Naive thymus-derived CD4-positive, alpha-beta T cell (primary cell): ENCODE data around the gene OCIAD2. TPM values are rescaled to one million over a fixed set of nuclear protein-coding genes. Genes with fewer than 3 reads are reported as not detected.

ENCODE experiments used
- ATAC-seq: fragments of 150-1000 bp; cut with Tn5 transposase; 2 replicates; pipeline ENCODE4 v1.10.0; 2021; ENCODE audit warnings: mild to moderate bottlenecking, moderate library complexity
- CTCF ChIA-PET: fragments of 350-600 bp; sonication (Branson Sonifier 250); formaldehyde crosslinking; loops from one replicate; lab custom pipeline; 2021; ENCODE audit warnings: antibody characterized with exemption; lab: Charles Lee
- POLR2A ChIA-PET: fragments of 350-600 bp; sonication (Branson Sonifier 250); formaldehyde crosslinking; loops from one replicate; lab custom pipeline; 2021; ENCODE audit warnings: antibody characterized with exemption, inconsistent platforms; lab: Charles Lee
- DNase-seq, 9 donors: peaks; one replicate each; pipeline versions ENCODE4 v3.0.0 to v3.0.0-alpha.2; 2020 to 2022; ENCODE audit warnings: mixed read lengths in 1 of 9
- H3K27ac ChIP-seq: one replicate; pipeline ENCODE4 v1.7.0; 2013; ENCODE audit warnings: mild to moderate bottlenecking, low read depth, low read length, moderate library complexity
- H3K27me3 ChIP-seq, 2 donors: one replicate each; pipeline ENCODE4 v1.7.0; 2013; ENCODE audit warnings: low read length in 2 of 2, mild to moderate bottlenecking in 2 of 2, moderate library complexity in 2 of 2; ENCODE audit not compliant: control insufficient read depth in 2 of 2, insufficient read depth in 2 of 2
- H3K36me3 ChIP-seq, 3 experiments: 1 replicate in 2 of 3; 2 replicates in 1 of 3; pipeline ENCODE4 v1.7.0; 2013; ENCODE audit warnings: low read length in 3 of 3, mild to moderate bottlenecking in 3 of 3, moderate library complexity in 1 of 3; ENCODE audit not compliant: insufficient read depth in 3 of 3, control insufficient read depth in 2 of 3
- H3K4me1 ChIP-seq, 2 donors: one replicate each; pipeline ENCODE4 v1.7.0; 2013; ENCODE audit warnings: low read length in 2 of 2, mild to moderate bottlenecking in 2 of 2, moderate library complexity in 1 of 2; ENCODE audit not compliant: control insufficient read depth in 2 of 2, insufficient read depth in 2 of 2
- H3K4me3 ChIP-seq: 2 replicates; pipeline ENCODE4 v1.7.0; 2013; ENCODE audit warnings: mild to moderate bottlenecking, low read length
- H3K9me3 ChIP-seq, 3 experiments: 1 replicate in 2 of 3; 2 replicates in 1 of 3; pipeline ENCODE4 v1.7.0; 2013; ENCODE audit warnings: low read length in 3 of 3; ENCODE audit not compliant: control insufficient read depth in 2 of 3
- H3K27ac Mint-ChIP-seq, 9 donors: one replicate each; pipeline ENCODE4 v1.8.0; 2020 to 2022; ENCODE audit warnings: mixed read lengths in 9 of 9, mild to moderate bottlenecking in 8 of 9, moderate library complexity in 5 of 9, inconsistent platforms in 2 of 9
- H3K27me3 Mint-ChIP-seq, 5 donors: one replicate each; pipeline ENCODE4 v1.8.0; 2021 to 2022; ENCODE audit warnings: mixed read lengths in 5 of 5, mild to moderate bottlenecking in 1 of 5
- H3K36me3 Mint-ChIP-seq, 5 donors: one replicate each; pipeline ENCODE4 v1.8.0; 2020 to 2022; ENCODE audit warnings: mixed read lengths in 5 of 5, mild to moderate bottlenecking in 3 of 5, inconsistent platforms in 1 of 5
- H3K4me1 Mint-ChIP-seq, 7 donors: one replicate each; pipeline ENCODE4 v1.8.0; 2020 to 2022; ENCODE audit warnings: mixed read lengths in 7 of 7, mild to moderate bottlenecking in 3 of 7, inconsistent platforms in 1 of 7
- H3K4me3 Mint-ChIP-seq, 10 donors: one replicate each; pipeline ENCODE4 v1.8.0; 2020 to 2022; ENCODE audit warnings: mild to moderate bottlenecking in 10 of 10, mixed read lengths in 10 of 10, moderate library complexity in 6 of 10, inconsistent platforms in 2 of 10
- H3K9me3 Mint-ChIP-seq, 11 donors: one replicate each; pipeline ENCODE4 v1.8.0; 2020 to 2022; ENCODE audit warnings: mixed read lengths in 11 of 11, mild to moderate bottlenecking in 4 of 11, inconsistent platforms in 1 of 11, moderate library complexity in 1 of 11
- intact Hi-C, 2 donors: fragments of 100-400 bp; cut with micrococcal nuclease; formaldehyde crosslinking; loops; one replicate each; pipeline ENCODE4 v1.15.1; 2023
- polyA plus RNA-seq, 2 donors: library from polyadenylated mRNA; unstranded; fragments of 300-500 nt; fragmentation: Illumina TruSeq; gene quantifications; one replicate each; pipeline ENCODE4 v1.2.3, GENCODE V29; 2021
- total RNA-seq, 6 experiments: library from RNA in 5 of 6; stranded (reverse) in 5 of 6; gene quantifications; 1 replicate in 5 of 6; 2 replicates in 1 of 6; pipeline ENCODE4 v1.2.3 and lab custom pipeline; 2021 to 2026

The OCIAD2 gene
- total and polyA plus RNA-seq, 7 experiments from 2014 or later, result 42.0 to 398 (median 141) TPM

- DNase-seq (no peak), ATAC-seq (no peak)
- intact Hi-C loops, result no loop called here
- POLR2A ChIA-PET, result interaction anchor here (0.5 kb wide), 1 partner anchor 44 kb away, joined by 3 read pairs; no protein-coding TSS in a partner anchor
- no peaks in the 10 kb centered on the region for H3K4me1 ChIP-seq
- Mint-ChIP-seq H3K27me3 (no peaks in the 10 kb centered on the region), H3K36me3 (peaks cover 13 to 41% (median 39%) of the 10 kb centered on the region in 5 donors), H3K4me1 (peaks cover 10 to 40% (median 32%) of the 10 kb centered on the region in 7 donors), H3K4me3 (no peak overlapping the region), H3K9me3 (peaks cover 0 to 4% (median 0%) of the 10 kb centered on the region in 11 donors), H3K27ac (no peak overlapping the region)
- H3K4me3 ChIP-seq, result no peak overlapping the region
- no peak overlapping the region for H3K27ac ChIP-seq
- peaks cover 4 to 70% (median 5%) of the 10 kb centered on the region in 3 experiments for H3K36me3 ChIP-seq
- H3K9me3 ChIP-seq, result no peaks in the 10 kb centered on the region
- H3K27me3 ChIP-seq, result no peaks in the 10 kb centered on the region
- CTCF ChIA-PET, result no interaction called here
Observed at GRCh38 chr4:48841045-48841827, 65.3 kb downstream of the OCIAD2 start.

GRCh38 chr4:48836658-48837057, 69.9 kb downstream of the OCIAD2 start:
- H3K4me3 Mint-ChIP-seq, result no peak overlapping the region
- CTCF ChIA-PET, result no interaction called here
- Histone ChIP-seq H3K36me3 (peaks cover 5 to 57% (median 15%) of the 10 kb centered on the region in 3 experiments), H3K4me1 (peaks cover 9 to 12% of the 10 kb centered on the region in 2 donors), H3K4me3 (no peak overlapping the region), H3K27me3 (no peaks in the 10 kb centered on the region), H3K27ac (no peak overlapping the region), H3K9me3 (no peaks in the 10 kb centered on the region)
- ATAC-seq (no peak), DNase-seq (no peak)
- intact Hi-C loops, result loop anchor here in 1 of 2 donors (10.0 kb wide), 1 partner anchor 262 kb away; no protein-coding TSS in a partner anchor
- POLR2A ChIA-PET, result interaction anchor here (0.9 kb wide), 1 partner anchor 258 kb away, joined by 3 read pairs; no protein-coding TSS in a partner anchor
- H3K36me3 Mint-ChIP-seq, result peaks cover 7 to 22% (median 16%) of the 10 kb centered on the region in 5 donors
- peaks cover 16 to 46% (median 41%) of the 10 kb centered on the region in 7 donors for H3K4me1 Mint-ChIP-seq
- H3K27me3 Mint-ChIP-seq, result no peaks in the 10 kb centered on the region
- H3K27ac Mint-ChIP-seq, result no peak overlapping the region
- H3K9me3 Mint-ChIP-seq, result no peaks in the 10 kb centered on the region

Other genes with a start within 250 kb of the OCIAD2 start
- 100 to 1,000 TPM in 4 of 5 experiments, 10 to 100 TPM in 1; 89.5 to 126 (median 112) TPM for gene FRYL, start 126.5 kb downstream of the OCIAD2 start, total RNA-seq
- 10 to 100 TPM; 25.4 to 44.1 TPM for gene FRYL, start 126.5 kb downstream of the OCIAD2 start, polyA plus RNA-seq
- 100 to 1,000 TPM in 3 of 5 experiments, 10 to 100 TPM in 2; 85.6 to 128 (median 102) TPM for gene OCIAD1, start 75.7 kb downstream of the OCIAD2 start, total RNA-seq
- gene OCIAD1, start 75.7 kb downstream of the OCIAD2 start, polyA plus RNA-seq, result 100 to 1,000 TPM; 205 to 248 TPM
- gene CWH43, start 79.5 kb upstream of the OCIAD2 start, total RNA-seq, result not detected
- not detected for gene CWH43, start 79.5 kb upstream of the OCIAD2 start, polyA plus RNA-seq